Measurements from ENCODE around the gene ZBTB1.

Gene ZBTB1

GRCh38 chr14:64496764-64497163 is 7.8 kb upstream of the ZBTB1 start:
- TF ChIP-seq POU6F1 (CRISPR knock-in tag; IDR thresholded peaks at IDR 0.05; ENCODE audit: borderline replicate concordance, low read depth): no peak
- TF ChIP-seq PATZ1 (CRISPR knock-in tag; IDR thresholded peaks at IDR 0.05; ENCODE audit: borderline replicate concordance): no peak
- no peak for TF ChIP-seq ZNF8 (CRISPR knock-in tag; IDR thresholded peaks at IDR 0.05)
- no peak for TF ChIP-seq TCF4 (CRISPR knock-in tag; IDR thresholded peaks at IDR 0.05; ENCODE audit: borderline replicate concordance)
- no peak for TF ChIP-seq CREB5 (CRISPR knock-in tag; IDR thresholded peaks at IDR 0.05; ENCODE audit: low read depth)
- TF ChIP-seq CSDC2 (CRISPR knock-in tag; IDR thresholded peaks at IDR 0.05): no peak
- no peak for TF ChIP-seq GLIS3 (CRISPR knock-in tag; IDR thresholded peaks at IDR 0.05)
- TF ChIP-seq TSHZ2 (CRISPR knock-in tag; IDR thresholded peaks at IDR 0.05): no peak
- no peak for TF ChIP-seq OSR1 (CRISPR knock-in tag; IDR thresholded peaks at IDR 0.05)
- TF ChIP-seq CSRNP3 (CRISPR knock-in tag; IDR thresholded peaks at IDR 0.05): no peak
- no peak for ATAC-seq

GRCh38 chr14:64500088-64500487 is 4.5 kb upstream of the ZBTB1 start:
- TF ChIP-seq ZNF565 (CRISPR knock-in tag; conservative IDR thresholded peaks at IDR 0.05; ENCODE audit: low read depth) (no peak), ISL1 (CRISPR knock-in tag; IDR thresholded peaks at IDR 0.05) (no peak), ZNF70 (CRISPR knock-in tag; IDR thresholded peaks at IDR 0.05) (no peak), CSRNP3 (CRISPR knock-in tag; IDR thresholded peaks at IDR 0.05) (no peak), ZFP30 (CRISPR knock-in tag; IDR thresholded peaks at IDR 0.05) (no peak), CSDC2 (CRISPR knock-in tag; IDR thresholded peaks at IDR 0.05) (no peak), GLIS3 (CRISPR knock-in tag; IDR thresholded peaks at IDR 0.05) (no peak), RARB (CRISPR knock-in tag; IDR thresholded peaks at IDR 0.05) (no peak), TCF4 (CRISPR knock-in tag; IDR thresholded peaks at IDR 0.05; ENCODE audit: borderline replicate concordance) (no peak), PPARA (CRISPR knock-in tag; IDR thresholded peaks at IDR 0.05; ENCODE audit: borderline replicate concordance) (no peak), BACH2 (CRISPR knock-in tag; IDR thresholded peaks at IDR 0.05; ENCODE audit: borderline replicate concordance) (no peak)
- no peak for ATAC-seq

- ATAC-seq: peak; percentile 13
- TF ChIP-seq ESRRG (CRISPR knock-in tag; IDR thresholded peaks at IDR 0.05): no peak
- TF ChIP-seq CREB5 (CRISPR knock-in tag; IDR thresholded peaks at IDR 0.05; ENCODE audit: low read depth): no peak
- no peak for TF ChIP-seq SNAI2 (CRISPR knock-in tag; IDR thresholded peaks at IDR 0.05)
- TF ChIP-seq ZNF70 (CRISPR knock-in tag; IDR thresholded peaks at IDR 0.05): no peak
- TF ChIP-seq TSHZ2 (CRISPR knock-in tag; IDR thresholded peaks at IDR 0.05): no peak
- no peak; the same call in 1 of the 2 replicates for TF ChIP-seq CSRNP3 (CRISPR knock-in tag; IDR thresholded peaks at IDR 0.05)
- TF ChIP-seq ISL1 (CRISPR knock-in tag; IDR thresholded peaks at IDR 0.05): 0 out of 2 replicates have a peak, but pooled peaks have one; percentile 14
- no peak for TF ChIP-seq GLIS3 (CRISPR knock-in tag; IDR thresholded peaks at IDR 0.05)
Observed at GRCh38 chr14:64501411-64502171, 3.0 kb upstream of the ZBTB1 start.
